Lower leg skin (tissue), 4 donors: ENCODE results near the gene FAM162A. TPM values are rescaled to one million over a fixed set of nuclear protein-coding genes. Genes with fewer than 3 reads are reported as not detected.

Experiments used
- DNase-seq, 2 donors: peaks; one replicate each; pipeline ENCODE4 v3.0.0-alpha.2; 2019; ENCODE audit warnings: low spot score in 2 of 2
- H3K4me3 ChIP-seq: fragments of 200-600 bp; sonication (generic); 2 replicates; pipeline ENCODE4 v1.5.1; 2017; ENCODE audit warnings: mild to moderate bottlenecking, low read depth; ENCODE audit not compliant: poor library complexity, severe bottlenecking
- CTCF ChIP-seq, 3 donors: fragments of 450-650 bp; IDR thresholded peaks; one replicate each; pipeline ENCODE4 v1.5.1; 2016; ENCODE audit warnings: antibody characterized with exemption in 3 of 3, mild to moderate bottlenecking in 3 of 3, moderate library complexity in 2 of 3
- POLR2A ChIP-seq, 2 donors: fragments of 450-650 bp; IDR thresholded peaks; one replicate each; pipeline ENCODE4 v1.6.1; 2016 to 2017; ENCODE audit warnings: antibody characterized with exemption in 2 of 2, mild to moderate bottlenecking in 1 of 2, moderate library complexity in 1 of 2
- WGBS, 2 donors: methylation state at CpG; one replicate each; pipeline ENCODE4 v1.1.5; 2018; 5-methylcytosine and 5-hydroxymethylcytosine counted together
- intact Hi-C: fragments of 100-400 bp; cut with DNase I; formaldehyde crosslinking; loops from one replicate; pipeline ENCODE4 v1.15.0; 2023; ENCODE audit warnings: low total_unique reads
- total RNA-seq, 4 donors: library from RNA; depleted of rRNA; stranded (reverse); fragments of >200 nt; gene quantifications; one replicate each; pipeline ENCODE4 v1.1.0, GENCODE V29; 2016

FAM162A gene
- total RNA-seq, 4 donors from 2014 or later, result 34.2 to 85.7 (median 41.0) TPM

- 95 to 98% methylated on average over 4 of the region's 4 CpGs for WGBS, 2 donors
- intact Hi-C loops, result loop anchor here (10.0 kb wide), 1 partner anchor 279 kb away; the partner anchor contains the start of gene PARP14
- no peak for DNase-seq
- no peak overlapping the region for H3K4me3 ChIP-seq
- TF ChIP-seq CTCF (IDR thresholded peaks at IDR 0.05) (no peak), POLR2A (IDR thresholded peaks at IDR 0.05) (no peak)
Observed at GRCh38 chr3:122406198-122406597, 22.2 kb downstream of the FAM162A start.

GRCh38 chr3:122407946-122408345, 24.0 kb downstream of the FAM162A start:
- no peak for DNase-seq
- TF ChIP-seq CTCF (IDR thresholded peaks at IDR 0.05), result no peak
- TF ChIP-seq POLR2A (IDR thresholded peaks at IDR 0.05), result no peak
- intact Hi-C loops, result loop anchor here (10.0 kb wide), 1 partner anchor 277 kb away; the partner anchor contains the start of gene PARP14
- no peak overlapping the region for H3K4me3 ChIP-seq
- 76 to 86% methylated on average over 1 of the region's 1 CpG for WGBS, 2 donors

- WGBS, 2 donors, result 66 to 75% methylated on average over 6 of the region's 6 CpGs
- intact Hi-C loops, result loop anchor here (10.0 kb wide), 1 partner anchor 275 kb away; the partner anchor contains the start of gene PARP14
- no peak overlapping the region for H3K4me3 ChIP-seq
- TF ChIP-seq CTCF (IDR thresholded peaks at IDR 0.05) (no peak), POLR2A (IDR thresholded peaks at IDR 0.05) (no peak)
- no peak for DNase-seq
Observed at GRCh38 chr3:122409446-122409845, 25.5 kb downstream of the FAM162A start.

- TF ChIP-seq POLR2A (IDR thresholded peaks at IDR 0.05), result no peak
- no peak overlapping the region for H3K4me3 ChIP-seq
- 92 to 95% methylated on average over 4 of the region's 4 CpGs for WGBS, 2 donors
- intact Hi-C loops, result no loop called here
- no peak for DNase-seq
Observed at GRCh38 chr3:122410111-122410510, 26.1 kb downstream of the FAM162A start.

GRCh38 chr3:122410639-122411038, 26.7 kb downstream of the FAM162A start:
- H3K4me3 ChIP-seq, result no peak overlapping the region
- 85 to 86% methylated on average over 6 of the region's 6 CpGs for WGBS, 2 donors
- no peak for DNase-seq
- intact Hi-C loops, result no loop called here
- TF ChIP-seq POLR2A (IDR thresholded peaks at IDR 0.05), result no peak
- no peak for TF ChIP-seq CTCF (IDR thresholded peaks at IDR 0.05)

GRCh38 chr3:122414391-122414790, 30.4 kb downstream of the FAM162A start:
- intact Hi-C loops, result no loop called here
- DNase-seq, result no peak
- TF ChIP-seq POLR2A (IDR thresholded peaks at IDR 0.05) (no peak), CTCF (IDR thresholded peaks at IDR 0.05) (no peak)
- WGBS, 2 donors, result 72 to 74% methylated on average over 3 of the region's 3 CpGs
- no peak overlapping the region for H3K4me3 ChIP-seq
